GM23338 (cell line): Measurements from ENCODE around the gene PPIP5K1. TPM values are rescaled to one million over a fixed set of nuclear protein-coding genes. Genes with fewer than 3 reads are reported as not detected.

Source experiments
- ATAC-seq: fragments of 200-7000 bp; cut with Tn5 transposase; 3 replicates; pipeline ENCODE4 v1.9.1; 2020
- DNase-seq: peaks from one replicate; pipeline ENCODE4 v3.0.0-alpha.2; 2015; ENCODE audit warnings: low spot score
- H2AFZ ChIP-seq: fragments of 200-600 bp; sonication (generic); 2 replicates; pipeline ENCODE4 v1.8.0; 2016; ENCODE audit warnings: antibody characterized with exemption, mild to moderate bottlenecking, moderate library complexity
- H3F3A ChIP-seq: fragments of 200-600 bp; sonication (generic); replicated peaks from 2 replicates; pipeline ENCODE4 v1.8.0; 2017; ENCODE audit warnings: antibody characterized with exemption, mixed run types, low read depth
- H3K27ac ChIP-seq: fragments of 200-600 bp; sonication (generic); 2 replicates; pipeline ENCODE4 v1.6.1; 2016; ENCODE audit warnings: low read depth
- H3K27me3 ChIP-seq: fragments of 200-600 bp; sonication (generic); 2 replicates; pipeline ENCODE4 v1.8.0; 2016; ENCODE audit warnings: mild to moderate bottlenecking, mixed run types, moderate library complexity; ENCODE audit not compliant: insufficient read depth
- H3K36me3 ChIP-seq: fragments of 200-600 bp; sonication (generic); 2 replicates; pipeline ENCODE4 v1.8.0; 2016; ENCODE audit warnings: mild to moderate bottlenecking; ENCODE audit not compliant: insufficient read depth
- H3K4me1 ChIP-seq: fragments of 200-600 bp; sonication (generic); 2 replicates; pipeline ENCODE4 v1.8.0; 2016; ENCODE audit warnings: mild to moderate bottlenecking, moderate library complexity; ENCODE audit not compliant: insufficient read depth
- H3K4me2 ChIP-seq: fragments of 200-600 bp; sonication (generic); 2 replicates; pipeline ENCODE4 v1.7.1; 2017; ENCODE audit warnings: mixed run types
- H3K4me3 ChIP-seq: fragments of 200-600 bp; sonication (generic); 2 replicates; pipeline ENCODE4 v1.6.1; 2016; ENCODE audit warnings: mixed run types
- H3K79me2 ChIP-seq: fragments of 200-600 bp; sonication (generic); replicated peaks from 2 replicates; pipeline ENCODE4 v1.8.0; 2017; ENCODE audit warnings: mild to moderate bottlenecking; ENCODE audit not compliant: insufficient read depth
- H3K9me2 ChIP-seq: fragments of 200-600 bp; sonication (generic); 2 replicates; pipeline ENCODE4 v1.8.0; 2017; ENCODE audit not compliant: insufficient read depth
- H4K20me1 ChIP-seq: fragments of 200-600 bp; sonication (generic); replicated peaks from 2 replicates; pipeline ENCODE4 v1.8.0; 2017; ENCODE audit warnings: mild to moderate bottlenecking; ENCODE audit not compliant: insufficient read depth
- H3K27ac Mint-ChIP-seq: 2 replicates; pipeline ENCODE4 v1.8.0; 2020; ENCODE audit warnings: inconsistent platforms, mild to moderate bottlenecking, moderate library complexity, mixed read lengths
- H3K27me3 Mint-ChIP-seq: 3 replicates; pipeline ENCODE4 v1.8.0; 2022; ENCODE audit warnings: low read depth, mild to moderate bottlenecking, moderate library complexity, mixed read lengths, inconsistent platforms; ENCODE audit not compliant: insufficient read depth, poor library complexity
- H3K36me3 Mint-ChIP-seq: 3 replicates; pipeline ENCODE4 v1.8.0; 2021; ENCODE audit warnings: low read depth, mild to moderate bottlenecking, inconsistent platforms, moderate library complexity, mixed read lengths
- H3K4me1 Mint-ChIP-seq: 3 replicates; pipeline ENCODE4 v1.8.0; 2020; ENCODE audit warnings: mild to moderate bottlenecking, inconsistent platforms, mixed read lengths
- H3K4me3 Mint-ChIP-seq: 3 replicates; pipeline ENCODE4 v1.8.0; 2021; ENCODE audit warnings: moderate library complexity, mild to moderate bottlenecking, inconsistent platforms, mixed read lengths
- H3K9me3 Mint-ChIP-seq: 3 replicates; pipeline ENCODE4 v1.8.0; 2020; ENCODE audit warnings: moderate library complexity, mild to moderate bottlenecking, inconsistent platforms, mixed read lengths
- CREB1 ChIP-seq: fragments of 250-450 bp; sonication (Bioruptor Pico); IDR thresholded peaks from 2 replicates; pipeline ENCODE4 v1.5.0; 2020; ENCODE audit warnings: low read depth, mild to moderate bottlenecking, moderate library complexity
- EZH2 ChIP-seq: fragments of 200-600 bp; sonication (generic); IDR thresholded peaks from one replicate; pipeline ENCODE4 v1.8.0; 2017; ENCODE audit warnings: antibody characterized with exemption, mild to moderate bottlenecking, low read depth; ENCODE audit not compliant: unreplicated experiment
- EZH2phosphoT487 ChIP-seq: fragments of 200-600 bp; sonication (generic); IDR thresholded peaks from one replicate; pipeline ENCODE4 v1.8.1; 2018; ENCODE audit warnings: antibody characterized with exemption; ENCODE audit not compliant: unreplicated experiment
- JUNB ChIP-seq: IDR thresholded peaks from one replicate; pipeline ENCODE4 v1.6.1; 2016; ENCODE audit warnings: antibody characterized with exemption; ENCODE audit not compliant: unreplicated experiment
- NANOG ChIP-seq: IDR thresholded peaks from 2 replicates; pipeline ENCODE4 v1.6.1; 2016; ENCODE audit warnings: antibody characterized with exemption, borderline replicate concordance
- POLR2AphosphoS5 ChIP-seq: IDR thresholded peaks from 2 replicates; pipeline ENCODE4 v1.6.1; 2016; ENCODE audit warnings: antibody characterized with exemption, low read depth
- STAT1 ChIP-seq: IDR thresholded peaks from one replicate; pipeline ENCODE4 v1.6.1; 2016; ENCODE audit warnings: antibody characterized with exemption; ENCODE audit not compliant: unreplicated experiment
- ZNF114 ChIP-seq: fragments of 250-450 bp; sonication (Bioruptor Pico); IDR thresholded peaks from 2 replicates; pipeline ENCODE4 v1.5.0; 2020; ENCODE audit warnings: mild to moderate bottlenecking, moderate library complexity
- ZNF331 ChIP-seq: fragments of 250-450 bp; sonication (Bioruptor Pico); IDR thresholded peaks from 2 replicates; pipeline ENCODE4 v1.5.0; 2020; ENCODE audit warnings: low read depth, mild to moderate bottlenecking, moderate library complexity
- polyA plus RNA-seq: library from polyadenylated mRNA; unstranded; fragments of >200 nt; fragmentation: Nextera tagmentation; extraction: Ambion mirVana; gene quantifications from 2 replicates; pipeline ENCODE4 v1.2.1, GENCODE V29; 2016
- total RNA-seq: library from RNA; depleted of rRNA; stranded (reverse); fragments of >200 nt; shearing (Covaris generic); gene quantifications from 2 replicates; pipeline ENCODE4 v1.2.3, GENCODE V29; 2014
- TF ChIP-seq, protein P1 (sequence below): fragments of 250-450 bp; sonication (Bioruptor Pico); IDR thresholded peaks from 2 replicates; pipeline ENCODE4 v1.5.0; 2020; ENCODE audit warnings: mild to moderate bottlenecking, moderate library complexity
- TF ChIP-seq, protein P2 (sequence below): IDR thresholded peaks from 2 replicates; pipeline ENCODE4 v1.6.1; 2016; ENCODE audit warnings: antibody characterized with exemption
- TF ChIP-seq, protein P3 (sequence below), 2 experiments: fragments of 200-600 bp in 1 of 2; sonication (generic) in 1 of 2; conservative IDR thresholded peaks; 2 replicates each; pipeline versions ENCODE4 v1.5.1 to v1.6.1; 2016 to 2017; ENCODE audit warnings: antibody characterized with exemption in 2 of 2, low read depth in 2 of 2, mild to moderate bottlenecking in 2 of 2, moderate library complexity in 1 of 2

PPIP5K1 gene
- total and polyA plus RNA-seq, 2 experiments from 2014 or later, result 5.8 to 23.5 TPM

DNA sequence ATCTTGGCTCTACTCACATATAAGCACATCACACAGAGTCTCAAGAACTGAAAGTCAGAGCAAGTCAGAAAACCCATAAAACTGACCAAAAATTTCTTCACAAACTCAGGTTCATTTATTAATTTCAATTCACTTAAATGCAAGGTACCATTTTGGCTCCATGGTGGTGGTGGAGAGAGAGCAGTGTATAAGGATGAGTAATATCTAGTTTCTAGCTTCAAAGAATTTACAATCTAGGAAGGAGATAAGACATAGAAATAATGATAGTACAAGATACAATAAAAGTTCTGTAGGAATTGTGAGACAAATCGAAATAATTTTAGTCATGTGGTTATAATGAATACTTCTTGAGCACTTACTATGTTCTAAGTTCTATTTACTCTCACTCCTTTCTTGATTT lies 90.4 kb downstream of the PPIP5K1 start:
- H3K4me3 Mint-ChIP-seq, result no peak overlapping the region
- no peaks in the 10 kb centered on the region for H3K9me3 Mint-ChIP-seq
- no peaks in the 10 kb centered on the region for H3K36me3 ChIP-seq
- ATAC-seq, result no peak
- H3K9me2 ChIP-seq, result no peaks in the 10 kb centered on the region
- no peak overlapping the region for H3K4me2 ChIP-seq
- H3K27me3 Mint-ChIP-seq, result peaks cover 5% of the 10 kb centered on the region
- H4K20me1 ChIP-seq, result no peaks in the 10 kb centered on the region
- H3K27ac ChIP-seq, result no peak overlapping the region
- TF ChIP-seq NANOG, result no peak
- TF ChIP-seq JUNB, result no peak
- no peak for TF ChIP-seq EZH2
- TF ChIP-seq, protein P1, sequence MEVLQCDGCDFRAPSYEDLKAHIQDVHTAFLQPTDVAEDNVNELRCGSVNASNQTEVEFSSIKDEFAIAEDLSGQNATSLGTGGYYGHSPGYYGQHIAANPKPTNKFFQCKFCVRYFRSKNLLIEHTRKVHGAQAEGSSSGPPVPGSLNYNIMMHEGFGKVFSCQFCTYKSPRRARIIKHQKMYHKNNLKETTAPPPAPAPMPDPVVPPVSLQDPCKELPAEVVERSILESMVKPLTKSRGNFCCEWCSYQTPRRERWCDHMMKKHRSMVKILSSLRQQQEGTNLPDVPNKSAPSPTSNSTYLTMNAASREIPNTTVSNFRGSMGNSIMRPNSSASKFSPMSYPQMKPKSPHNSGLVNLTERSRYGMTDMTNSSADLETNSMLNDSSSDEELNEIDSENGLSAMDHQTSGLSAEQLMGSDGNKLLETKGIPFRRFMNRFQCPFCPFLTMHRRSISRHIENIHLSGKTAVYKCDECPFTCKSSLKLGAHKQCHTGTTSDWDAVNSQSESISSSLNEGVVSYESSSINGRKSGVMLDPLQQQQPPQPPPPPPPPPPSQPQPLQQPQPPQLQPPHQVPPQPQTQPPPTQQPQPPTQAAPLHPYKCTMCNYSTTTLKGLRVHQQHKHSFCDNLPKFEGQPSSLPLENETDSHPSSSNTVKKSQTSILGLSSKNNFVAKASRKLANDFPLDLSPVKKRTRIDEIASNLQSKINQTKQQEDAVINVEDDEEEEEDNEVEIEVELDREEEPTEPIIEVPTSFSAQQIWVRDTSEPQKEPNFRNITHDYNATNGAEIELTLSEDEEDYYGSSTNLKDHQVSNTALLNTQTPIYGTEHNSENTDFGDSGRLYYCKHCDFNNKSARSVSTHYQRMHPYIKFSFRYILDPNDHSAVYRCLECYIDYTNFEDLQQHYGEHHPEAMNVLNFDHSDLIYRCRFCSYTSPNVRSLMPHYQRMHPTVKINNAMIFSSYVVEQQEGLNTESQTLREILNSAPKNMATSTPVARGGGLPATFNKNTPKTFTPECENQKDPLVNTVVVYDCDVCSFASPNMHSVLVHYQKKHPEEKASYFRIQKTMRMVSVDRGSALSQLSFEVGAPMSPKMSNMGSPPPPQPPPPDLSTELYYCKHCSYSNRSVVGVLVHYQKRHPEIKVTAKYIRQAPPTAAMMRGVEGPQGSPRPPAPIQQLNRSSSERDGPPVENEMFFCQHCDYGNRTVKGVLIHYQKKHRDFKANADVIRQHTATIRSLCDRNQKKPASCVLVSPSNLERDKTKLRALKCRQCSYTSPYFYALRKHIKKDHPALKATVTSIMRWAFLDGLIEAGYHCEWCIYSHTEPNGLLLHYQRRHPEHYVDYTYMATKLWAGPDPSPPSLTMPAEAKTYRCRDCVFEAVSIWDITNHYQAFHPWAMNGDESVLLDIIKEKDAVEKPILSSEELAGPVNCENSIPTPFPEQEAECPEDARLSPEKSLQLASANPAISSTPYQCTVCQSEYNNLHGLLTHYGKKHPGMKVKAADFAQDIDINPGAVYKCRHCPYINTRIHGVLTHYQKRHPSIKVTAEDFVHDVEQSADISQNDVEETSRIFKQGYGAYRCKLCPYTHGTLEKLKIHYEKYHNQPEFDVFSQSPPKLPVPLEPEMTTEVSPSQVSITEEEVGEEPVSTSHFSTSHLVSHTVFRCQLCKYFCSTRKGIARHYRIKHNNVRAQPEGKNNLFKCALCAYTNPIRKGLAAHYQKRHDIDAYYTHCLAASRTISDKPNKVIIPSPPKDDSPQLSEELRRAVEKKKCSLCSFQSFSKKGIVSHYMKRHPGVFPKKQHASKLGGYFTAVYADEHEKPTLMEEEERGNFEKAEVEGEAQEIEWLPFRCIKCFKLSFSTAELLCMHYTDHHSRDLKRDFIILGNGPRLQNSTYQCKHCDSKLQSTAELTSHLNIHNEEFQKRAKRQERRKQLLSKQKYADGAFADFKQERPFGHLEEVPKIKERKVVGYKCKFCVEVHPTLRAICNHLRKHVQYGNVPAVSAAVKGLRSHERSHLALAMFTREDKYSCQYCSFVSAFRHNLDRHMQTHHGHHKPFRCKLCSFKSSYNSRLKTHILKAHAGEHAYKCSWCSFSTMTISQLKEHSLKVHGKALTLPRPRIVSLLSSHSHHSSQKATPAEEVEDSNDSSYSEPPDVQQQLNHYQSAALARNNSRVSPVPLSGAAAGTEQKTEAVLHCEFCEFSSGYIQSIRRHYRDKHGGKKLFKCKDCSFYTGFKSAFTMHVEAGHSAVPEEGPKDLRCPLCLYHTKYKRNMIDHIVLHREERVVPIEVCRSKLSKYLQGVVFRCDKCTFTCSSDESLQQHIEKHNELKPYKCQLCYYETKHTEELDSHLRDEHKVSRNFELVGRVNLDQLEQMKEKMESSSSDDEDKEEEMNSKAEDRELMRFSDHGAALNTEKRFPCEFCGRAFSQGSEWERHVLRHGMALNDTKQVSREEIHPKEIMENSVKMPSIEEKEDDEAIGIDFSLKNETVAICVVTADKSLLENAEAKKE (CRISPR knock-in tag), result no peak
- no peak for TF ChIP-seq ZNF331 (CRISPR knock-in tag)
- TF ChIP-seq CREB1 (CRISPR knock-in tag), result no peak
- TF ChIP-seq POLR2AphosphoS5, result no peak
- no peak for TF ChIP-seq STAT1
- TF ChIP-seq, protein P2, sequence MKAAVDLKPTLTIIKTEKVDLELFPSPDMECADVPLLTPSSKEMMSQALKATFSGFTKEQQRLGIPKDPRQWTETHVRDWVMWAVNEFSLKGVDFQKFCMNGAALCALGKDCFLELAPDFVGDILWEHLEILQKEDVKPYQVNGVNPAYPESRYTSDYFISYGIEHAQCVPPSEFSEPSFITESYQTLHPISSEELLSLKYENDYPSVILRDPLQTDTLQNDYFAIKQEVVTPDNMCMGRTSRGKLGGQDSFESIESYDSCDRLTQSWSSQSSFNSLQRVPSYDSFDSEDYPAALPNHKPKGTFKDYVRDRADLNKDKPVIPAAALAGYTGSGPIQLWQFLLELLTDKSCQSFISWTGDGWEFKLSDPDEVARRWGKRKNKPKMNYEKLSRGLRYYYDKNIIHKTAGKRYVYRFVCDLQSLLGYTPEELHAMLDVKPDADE, result no peak
- TF ChIP-seq EZH2phosphoT487, result no peak
- TF ChIP-seq, protein P3, sequence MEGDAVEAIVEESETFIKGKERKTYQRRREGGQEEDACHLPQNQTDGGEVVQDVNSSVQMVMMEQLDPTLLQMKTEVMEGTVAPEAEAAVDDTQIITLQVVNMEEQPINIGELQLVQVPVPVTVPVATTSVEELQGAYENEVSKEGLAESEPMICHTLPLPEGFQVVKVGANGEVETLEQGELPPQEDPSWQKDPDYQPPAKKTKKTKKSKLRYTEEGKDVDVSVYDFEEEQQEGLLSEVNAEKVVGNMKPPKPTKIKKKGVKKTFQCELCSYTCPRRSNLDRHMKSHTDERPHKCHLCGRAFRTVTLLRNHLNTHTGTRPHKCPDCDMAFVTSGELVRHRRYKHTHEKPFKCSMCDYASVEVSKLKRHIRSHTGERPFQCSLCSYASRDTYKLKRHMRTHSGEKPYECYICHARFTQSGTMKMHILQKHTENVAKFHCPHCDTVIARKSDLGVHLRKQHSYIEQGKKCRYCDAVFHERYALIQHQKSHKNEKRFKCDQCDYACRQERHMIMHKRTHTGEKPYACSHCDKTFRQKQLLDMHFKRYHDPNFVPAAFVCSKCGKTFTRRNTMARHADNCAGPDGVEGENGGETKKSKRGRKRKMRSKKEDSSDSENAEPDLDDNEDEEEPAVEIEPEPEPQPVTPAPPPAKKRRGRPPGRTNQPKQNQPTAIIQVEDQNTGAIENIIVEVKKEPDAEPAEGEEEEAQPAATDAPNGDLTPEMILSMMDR (conservative IDR thresholded peaks at IDR 0.05; ENCODE audit: low read depth in 2 of 2), result no peak
- no peak for TF ChIP-seq ZNF114
- H3K27ac Mint-ChIP-seq, result no peak overlapping the region
- no peak overlapping the region for H3K4me3 ChIP-seq
- H3K36me3 Mint-ChIP-seq, result no peaks in the 10 kb centered on the region
- no peak for DNase-seq
- no peaks in the 10 kb centered on the region for H3K4me1 ChIP-seq
- no peaks in the 10 kb centered on the region for H3K79me2 ChIP-seq
- H3K27me3 ChIP-seq, result no peaks in the 10 kb centered on the region
- no peaks in the 10 kb centered on the region for H3K4me1 Mint-ChIP-seq
- H3F3A ChIP-seq, result no peaks in the 10 kb centered on the region
- no peak overlapping the region for H2AFZ ChIP-seq
